Liver (tissue), 9 donors: ENCODE data around the gene CXCR6. TPM values are rescaled to one million over a fixed set of nuclear protein-coding genes. Genes with fewer than 3 reads are reported as not detected.
A peak's percentile ranks its signal among the peaks of the same experiment; 100 is the strongest.

Experiments
- DNase-seq: peaks from one replicate; pipeline ENCODE4 v3.0.0-alpha.2; 2017; ENCODE audit warnings: low spot score
- H3K27ac ChIP-seq, 2 donors: one replicate each; pipeline ENCODE4 v1.7.0; 2013; ENCODE audit warnings: inconsistent platforms in 2 of 2, low read length in 2 of 2, control low read depth in 1 of 2, low read depth in 1 of 2, mild to moderate bottlenecking in 1 of 2
- H3K27me3 ChIP-seq, 4 donors: one replicate each; pipeline versions ENCODE4 v1.6.1 to v1.7.0; 2013; ENCODE audit warnings: low read length in 3 of 4, inconsistent platforms in 1 of 4, mild to moderate bottlenecking in 1 of 4, moderate library complexity in 1 of 4; ENCODE audit not compliant: control insufficient read depth in 4 of 4, insufficient read depth in 4 of 4
- H3K36me3 ChIP-seq, 4 donors: one replicate each; pipeline versions ENCODE4 v1.6.1 to v1.7.0; 2013; ENCODE audit warnings: low read length in 3 of 4, mild to moderate bottlenecking in 3 of 4, low read depth in 1 of 4, moderate library complexity in 1 of 4; ENCODE audit not compliant: control insufficient read depth in 4 of 4, insufficient read depth in 3 of 4
- H3K4me1 ChIP-seq, 4 donors: one replicate each; pipeline versions ENCODE4 v1.6.1 to v1.7.0; 2013; ENCODE audit warnings: low read length in 3 of 4, mild to moderate bottlenecking in 3 of 4, moderate library complexity in 1 of 4; ENCODE audit not compliant: control insufficient read depth in 4 of 4, insufficient read depth in 4 of 4
- H3K4me3 ChIP-seq, 3 donors: one replicate each; pipeline versions ENCODE4 v1.6.1 to v1.7.0; 2013; ENCODE audit warnings: low read length in 3 of 3, control low read depth in 1 of 3, low read depth in 1 of 3, mild to moderate bottlenecking in 1 of 3
- H3K9ac ChIP-seq, 2 donors: one replicate each; pipeline ENCODE4 v1.7.0; 2013; ENCODE audit warnings: low read length in 2 of 2, mild to moderate bottlenecking in 2 of 2, moderate library complexity in 2 of 2, control low read depth in 1 of 2, low read depth in 1 of 2
- H3K9me3 ChIP-seq, 4 donors: one replicate each; pipeline versions ENCODE4 v1.6.1 to v1.7.0; 2013; ENCODE audit warnings: low read length in 3 of 4; ENCODE audit not compliant: control insufficient read depth in 4 of 4
- ATF3 ChIP-seq: IDR thresholded peaks from 2 replicates; pipeline ENCODE4 v1.6.1; 2016; ENCODE audit warnings: antibody characterized with exemption
- EGR1 ChIP-seq, 2 donors: IDR thresholded peaks; 2 replicates each; pipeline ENCODE4 v1.6.1; 2016 to 2018; ENCODE audit warnings: antibody characterized with exemption in 2 of 2, low read depth in 2 of 2
- FOXA1 ChIP-seq: IDR thresholded peaks from 2 replicates; pipeline ENCODE4 v1.6.1; 2016; ENCODE audit warnings: antibody characterized with exemption
- FOXA2 ChIP-seq: IDR thresholded peaks from 2 replicates; pipeline ENCODE4 v1.6.1; 2016; ENCODE audit warnings: antibody characterized with exemption
- GABPA ChIP-seq, 2 donors: IDR thresholded peaks in 1 of 2; conservative IDR thresholded peaks in 1 of 2; 2 replicates each; pipeline ENCODE4 v1.6.1; 2016; ENCODE audit warnings: antibody characterized with exemption in 2 of 2, mild to moderate bottlenecking in 1 of 2, moderate library complexity in 1 of 2
- HNF4A ChIP-seq, 2 donors: conservative IDR thresholded peaks; 2 replicates each; pipeline ENCODE4 v1.6.1; 2016; ENCODE audit warnings: antibody characterized with exemption in 2 of 2, mild to moderate bottlenecking in 2 of 2
- HNF4G ChIP-seq: IDR thresholded peaks from 2 replicates; pipeline ENCODE4 v1.6.1; 2016; ENCODE audit warnings: antibody characterized with exemption
- JUND ChIP-seq, 2 donors: IDR thresholded peaks; 2 replicates each; pipeline ENCODE4 v1.6.1; 2016; ENCODE audit warnings: antibody characterized with exemption in 2 of 2
- MAX ChIP-seq: IDR thresholded peaks from 2 replicates; pipeline ENCODE4 v1.6.1; 2016; ENCODE audit warnings: antibody characterized with exemption
- NR2F2 ChIP-seq: IDR thresholded peaks from 2 replicates; pipeline ENCODE4 v1.6.1; 2016; ENCODE audit warnings: antibody characterized with exemption
- RAD21 ChIP-seq, 2 donors: IDR thresholded peaks; 2 replicates each; pipeline ENCODE4 v1.6.1; 2016; ENCODE audit warnings: antibody characterized with exemption in 2 of 2, mild to moderate bottlenecking in 2 of 2
- REST ChIP-seq: IDR thresholded peaks from 2 replicates; pipeline ENCODE4 v1.6.1; 2016; ENCODE audit warnings: antibody characterized with exemption, mild to moderate bottlenecking
- RXRA ChIP-seq, 2 donors: IDR thresholded peaks; 2 replicates each; pipeline ENCODE4 v1.6.1; 2017 to 2018; ENCODE audit warnings: antibody characterized with exemption in 2 of 2, mild to moderate bottlenecking in 1 of 2
- SP1 ChIP-seq: IDR thresholded peaks from 2 replicates; pipeline ENCODE4 v1.6.1; 2018; ENCODE audit warnings: antibody characterized with exemption, mild to moderate bottlenecking
- TAF1 ChIP-seq: conservative IDR thresholded peaks from 2 replicates; pipeline ENCODE4 v1.6.1; 2016; ENCODE audit warnings: antibody characterized with exemption, mild to moderate bottlenecking
- YY1 ChIP-seq: IDR thresholded peaks from 2 replicates; pipeline ENCODE4 v1.6.1; 2016; ENCODE audit warnings: antibody characterized with exemption, mild to moderate bottlenecking
- ZBTB33 ChIP-seq: IDR thresholded peaks from 2 replicates; pipeline ENCODE4 v1.6.1; 2016; ENCODE audit warnings: antibody characterized with exemption
- WGBS: extraction: QIAGEN DNeasy Blood & Tissue Kit; methylation state at CpG from one replicate; pipeline ENCODE4 v1.1.7; 2013; 5-methylcytosine and 5-hydroxymethylcytosine counted together
- polyA plus RNA-seq, 2 donors: library from polyadenylated mRNA; stranded (reverse) in 1 of 2; unstranded in 1 of 2; fragments of 200-250 nt in 1 of 2; fragments of >200 nt in 1 of 2; fragmentation: Nextera tagmentation in 1 of 2; extraction: Ambion mirVana in 1 of 2; gene quantifications; one replicate each; pipeline versions ENCODE4 v1.2.1 to v1.2.3, GENCODE V29; 2013 to 2015
- total RNA-seq, 2 donors: library from RNA; depleted of rRNA; stranded (reverse); fragments of >200 nt; gene quantifications; one replicate each; pipeline ENCODE4 v1.2.3, GENCODE V29; 2014
- TF ChIP-seq, protein P1 (sequence below): fragments of 150-350 bp; IDR thresholded peaks from 2 replicates; pipeline ENCODE4 v1.5.1; 2017; ENCODE audit warnings: improper control_type of control experiment, low read depth, low read length; ENCODE audit not compliant: missing input control
- donor health status: healthy.
- donor health status: healthy.
- donor health status: healthy.
- donor health status: healthy.
- donor health status: healthy.

CXCR6 gene
- total and polyA plus RNA-seq, 4 donors = 0.60 to 2.9 (median 0.96) TPM

DNA sequence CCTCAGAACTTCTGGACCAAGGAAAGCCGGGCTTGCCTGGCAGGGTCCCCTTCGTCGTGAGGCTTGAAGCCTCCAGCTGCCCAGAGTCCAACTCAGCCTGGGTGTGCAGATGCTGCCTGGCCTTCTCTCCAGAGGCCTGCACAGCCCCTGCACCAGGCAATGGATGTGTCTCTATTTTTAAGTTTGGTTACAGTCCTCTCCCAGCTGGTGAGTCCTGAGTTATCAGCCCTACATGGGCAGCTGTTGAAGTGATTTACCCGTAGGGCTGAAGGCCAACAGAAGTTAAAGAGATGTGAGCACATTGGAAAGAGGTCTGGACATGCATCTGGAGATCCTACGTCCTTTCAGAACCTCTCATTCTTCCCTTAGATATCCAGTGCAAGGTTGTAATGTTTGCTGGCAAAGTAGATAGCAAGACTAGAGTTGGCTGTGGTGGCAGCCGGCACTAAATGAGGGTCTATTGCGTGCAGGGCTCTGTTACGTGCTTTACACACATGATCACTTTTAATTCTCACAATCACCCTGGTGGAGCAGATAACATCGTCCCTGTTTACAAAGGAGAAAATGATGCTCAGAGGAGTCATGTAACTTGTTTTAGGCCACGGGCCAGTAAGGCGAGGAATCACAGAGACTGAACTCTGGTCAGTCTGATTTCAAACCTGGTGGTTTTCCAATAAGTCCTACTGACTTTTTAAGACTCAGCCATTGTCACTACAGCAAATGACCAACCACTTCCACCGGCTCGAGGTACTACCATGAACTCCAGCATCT, 42.5 kb downstream of the CXCR6 start:
- peaks cover 31 to 59% (median 39%) of the 10 kb centered on the region in 4 donors for H3K4me1 ChIP-seq
- H3K36me3 ChIP-seq = peaks cover 0 to 28% (median 25%) of the 10 kb centered on the region in 4 donors
- H3K9me3 ChIP-seq = no peaks in the 10 kb centered on the region
- TF ChIP-seq FOXA2 (no peak), ATF3 (no peak), RAD21 (IDR thresholded peaks at IDR 0.05) (no peak), RXRA (IDR thresholded peaks at IDR 0.05) (no peak)
- TF ChIP-seq, protein P1, sequence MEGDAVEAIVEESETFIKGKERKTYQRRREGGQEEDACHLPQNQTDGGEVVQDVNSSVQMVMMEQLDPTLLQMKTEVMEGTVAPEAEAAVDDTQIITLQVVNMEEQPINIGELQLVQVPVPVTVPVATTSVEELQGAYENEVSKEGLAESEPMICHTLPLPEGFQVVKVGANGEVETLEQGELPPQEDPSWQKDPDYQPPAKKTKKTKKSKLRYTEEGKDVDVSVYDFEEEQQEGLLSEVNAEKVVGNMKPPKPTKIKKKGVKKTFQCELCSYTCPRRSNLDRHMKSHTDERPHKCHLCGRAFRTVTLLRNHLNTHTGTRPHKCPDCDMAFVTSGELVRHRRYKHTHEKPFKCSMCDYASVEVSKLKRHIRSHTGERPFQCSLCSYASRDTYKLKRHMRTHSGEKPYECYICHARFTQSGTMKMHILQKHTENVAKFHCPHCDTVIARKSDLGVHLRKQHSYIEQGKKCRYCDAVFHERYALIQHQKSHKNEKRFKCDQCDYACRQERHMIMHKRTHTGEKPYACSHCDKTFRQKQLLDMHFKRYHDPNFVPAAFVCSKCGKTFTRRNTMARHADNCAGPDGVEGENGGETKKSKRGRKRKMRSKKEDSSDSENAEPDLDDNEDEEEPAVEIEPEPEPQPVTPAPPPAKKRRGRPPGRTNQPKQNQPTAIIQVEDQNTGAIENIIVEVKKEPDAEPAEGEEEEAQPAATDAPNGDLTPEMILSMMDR = no peak
- no peak overlapping the region for H3K9ac ChIP-seq
- no peaks in the 10 kb centered on the region for H3K27me3 ChIP-seq
- no peak overlapping the region for H3K4me3 ChIP-seq
- WGBS = 59% methylated on average over 13 of the region's 13 CpGs
- no peak for DNase-seq
- peak overlapping the region; percentile 92 to 98 for H3K27ac ChIP-seq

DNA sequence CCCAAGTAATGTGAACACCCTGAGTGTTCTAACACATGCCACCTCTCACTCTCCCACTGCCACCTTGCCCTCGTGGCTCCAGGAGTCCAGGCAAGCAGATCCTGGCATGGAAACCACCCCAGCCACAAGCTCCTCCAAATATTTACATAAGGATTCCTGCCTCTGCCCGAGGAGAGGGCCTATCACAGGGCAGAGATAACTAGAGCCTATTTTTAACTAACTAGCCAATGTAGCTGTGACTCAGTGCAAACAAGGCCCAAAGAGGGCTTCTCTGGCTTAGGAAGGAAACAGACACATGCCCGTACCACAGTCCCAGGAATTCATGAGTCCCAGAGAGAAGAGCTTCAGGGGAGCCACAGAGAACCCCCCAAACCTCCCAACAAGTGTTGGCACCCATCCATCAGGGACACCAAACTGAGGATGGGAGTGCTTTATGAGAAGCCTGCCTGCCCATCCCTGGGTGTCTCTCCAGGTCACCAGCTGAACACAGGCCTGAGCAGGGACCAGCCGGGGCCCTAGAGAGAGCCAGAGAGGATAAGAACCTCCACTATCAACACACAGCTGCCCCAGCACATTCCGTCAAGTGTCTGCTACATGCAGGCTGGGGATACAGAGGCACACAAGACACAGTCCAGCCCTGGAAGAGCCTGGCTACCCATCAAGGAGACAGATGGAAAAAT, 43.2 kb downstream of the CXCR6 start:
- Histone ChIP-seq H3K27ac (peak overlapping the region; percentile 92 to 98), H3K4me1 (peaks cover 31 to 59% (median 39%) of the 10 kb centered on the region in 4 donors), H3K9me3 (no peaks in the 10 kb centered on the region), H3K9ac (peak overlapping the region in 1 of 2 donors; percentile 81), H3K27me3 (no peaks in the 10 kb centered on the region), H3K4me3 (no peak overlapping the region), H3K36me3 (peaks cover 0 to 21% (median 19%) of the 10 kb centered on the region in 4 donors)
- DNase-seq = no peak
- TF ChIP-seq EGR1 (IDR thresholded peaks at IDR 0.05; ENCODE audit: low read depth in 2 of 2) (peak in 1 of 2 donors; percentile 26), GABPA (IDR thresholded peaks at IDR 0.05 in 1 of 2, conservative IDR thresholded peaks at IDR 0.05 in 1 of 2) (no peak), ZBTB33 (no peak), SP1 (peak; percentile 91), FOXA1 (peak; percentile 81), REST (peak; percentile 72), RXRA (IDR thresholded peaks at IDR 0.05) (peak; percentile 69 to 86), JUND (IDR thresholded peaks at IDR 0.05) (peak; percentile 91 to 96), YY1 (peak; percentile 82), HNF4A (conservative IDR thresholded peaks at IDR 0.05) (peak; percentile 89 to 92), TAF1 (no peak), HNF4G (peak; percentile 64), RAD21 (IDR thresholded peaks at IDR 0.05) (peak; percentile 36 to 48), NR2F2 (no peak), MAX (peak; percentile 98), ATF3 (no peak), FOXA2 (peak; percentile 92)
- TF ChIP-seq, protein P1 = no peak
- WGBS = 34% methylated on average over 5 of the region's 5 CpGs
